Kasumi-1 (cell line): ENCODE data around the gene SURF1.
A peak's percentile ranks its signal among the peaks of the same experiment; 100 is the strongest.

Experiments used
- DNase-seq, 2 experiments: peaks; one replicate each; lab custom pipeline; 2025; lab: John Stamatoyannopoulos, UW

Gene SURF1

DNA sequence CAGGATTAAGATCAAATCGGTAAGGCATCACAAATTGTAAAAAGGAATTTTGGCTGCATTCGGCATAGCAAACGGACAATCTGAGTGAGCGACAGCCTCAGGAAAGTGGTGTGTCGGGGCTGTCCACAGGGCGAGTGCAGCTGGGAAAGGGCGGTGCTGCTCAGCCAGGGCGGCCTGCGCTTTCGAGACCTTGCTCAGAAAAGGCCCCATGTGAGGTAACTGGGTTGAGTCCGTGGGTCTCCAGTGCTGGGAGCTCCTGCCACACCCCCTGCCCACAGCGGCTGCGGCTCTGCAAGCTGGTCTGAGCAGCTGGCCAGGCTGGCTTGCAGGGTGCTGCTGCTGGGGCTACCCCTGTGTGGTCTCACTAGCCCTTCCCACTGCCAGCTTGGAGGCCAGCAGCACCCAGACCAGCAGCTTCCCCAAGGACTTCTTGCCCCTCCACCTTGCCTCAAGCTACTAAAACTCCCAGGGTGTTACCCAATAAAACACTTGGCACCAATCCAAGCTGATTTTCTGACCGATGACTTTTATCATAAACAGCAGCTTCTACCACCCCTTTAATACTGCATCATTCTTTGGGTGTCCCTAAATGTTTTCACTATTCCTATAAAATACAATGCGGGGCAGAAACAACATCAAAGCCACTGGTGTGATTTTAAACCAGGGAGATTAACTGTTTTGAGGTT lies 6.2 kb upstream of the SURF1 start:
- no peak for DNase-seq

DNA sequence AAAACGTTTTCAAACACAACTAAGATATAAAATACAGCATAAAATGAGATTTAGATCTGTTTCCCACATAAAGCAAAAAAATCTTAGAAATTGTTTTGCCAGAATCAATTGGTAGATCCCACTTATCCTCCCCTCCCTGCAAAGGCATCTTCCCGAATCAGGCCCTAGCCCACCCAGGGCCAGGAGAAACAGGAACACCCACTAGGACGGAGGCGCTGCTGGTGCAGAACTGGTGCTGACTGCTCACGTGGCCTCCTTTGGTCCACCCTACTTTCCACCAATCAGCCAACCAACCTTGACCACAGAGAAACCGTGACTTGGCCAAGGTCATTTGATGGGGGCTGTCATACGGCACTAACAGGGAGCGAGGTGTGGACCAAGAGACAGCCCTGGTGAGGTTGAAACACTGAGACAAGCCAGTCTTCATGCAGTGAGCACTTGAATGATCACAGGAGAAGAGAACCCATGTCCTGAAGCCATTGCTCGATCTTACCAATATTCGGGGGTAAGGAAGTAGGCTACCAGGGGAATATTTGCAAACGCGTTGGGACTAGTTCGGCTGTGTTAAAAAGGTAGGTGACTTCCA lies 5.3 kb upstream of the SURF1 start:
- DNase-seq: no peak

DNA sequence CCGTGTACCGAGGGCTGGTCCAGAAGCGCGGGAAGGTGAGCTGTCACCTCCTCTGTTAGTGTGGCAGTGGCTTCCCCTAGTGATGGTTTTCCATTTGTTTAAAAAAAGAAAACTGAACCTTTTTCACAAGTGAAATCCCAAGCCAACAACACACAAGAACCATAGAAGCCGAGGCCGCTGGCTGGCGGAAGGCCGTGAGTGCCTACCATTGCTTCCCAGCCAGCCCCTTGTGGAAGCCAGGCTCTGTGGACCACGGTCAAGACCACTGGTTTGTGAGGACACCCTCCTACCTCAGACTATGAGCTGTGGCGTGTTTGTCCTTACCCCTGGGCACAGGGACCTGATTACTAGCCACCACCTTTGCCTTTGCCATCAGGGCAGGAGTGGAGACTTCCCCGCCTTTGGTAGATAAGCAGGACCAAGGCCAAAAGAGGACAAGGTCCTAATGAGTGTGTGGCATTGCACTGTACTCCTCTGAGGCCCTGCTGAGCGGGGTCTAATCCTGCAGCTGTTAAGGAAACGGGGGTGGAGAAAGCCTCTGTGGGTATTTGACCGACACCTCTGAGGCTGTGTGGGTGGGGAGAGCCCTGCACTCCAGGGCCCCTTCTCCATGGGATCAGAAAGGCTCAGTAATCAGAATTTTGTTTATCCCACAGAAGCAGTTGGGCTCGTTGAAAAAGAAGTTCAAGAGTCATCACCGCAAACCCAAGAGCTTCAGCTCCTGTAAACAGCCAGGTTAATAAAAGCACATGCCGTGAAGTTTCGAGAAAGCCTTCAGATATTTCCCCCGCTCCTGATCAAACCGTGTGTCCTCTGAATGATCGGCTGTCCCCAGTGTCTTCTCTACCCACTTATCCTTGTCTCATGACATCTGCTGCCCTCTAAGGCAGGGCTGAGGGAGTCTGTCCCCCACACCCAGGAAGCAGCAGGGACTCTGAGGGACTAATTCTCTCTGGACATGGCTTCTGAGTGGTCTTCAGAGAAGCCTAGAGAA lies 4.4 kb upstream of the SURF1 start:
- DNase-seq: no peak

DNA sequence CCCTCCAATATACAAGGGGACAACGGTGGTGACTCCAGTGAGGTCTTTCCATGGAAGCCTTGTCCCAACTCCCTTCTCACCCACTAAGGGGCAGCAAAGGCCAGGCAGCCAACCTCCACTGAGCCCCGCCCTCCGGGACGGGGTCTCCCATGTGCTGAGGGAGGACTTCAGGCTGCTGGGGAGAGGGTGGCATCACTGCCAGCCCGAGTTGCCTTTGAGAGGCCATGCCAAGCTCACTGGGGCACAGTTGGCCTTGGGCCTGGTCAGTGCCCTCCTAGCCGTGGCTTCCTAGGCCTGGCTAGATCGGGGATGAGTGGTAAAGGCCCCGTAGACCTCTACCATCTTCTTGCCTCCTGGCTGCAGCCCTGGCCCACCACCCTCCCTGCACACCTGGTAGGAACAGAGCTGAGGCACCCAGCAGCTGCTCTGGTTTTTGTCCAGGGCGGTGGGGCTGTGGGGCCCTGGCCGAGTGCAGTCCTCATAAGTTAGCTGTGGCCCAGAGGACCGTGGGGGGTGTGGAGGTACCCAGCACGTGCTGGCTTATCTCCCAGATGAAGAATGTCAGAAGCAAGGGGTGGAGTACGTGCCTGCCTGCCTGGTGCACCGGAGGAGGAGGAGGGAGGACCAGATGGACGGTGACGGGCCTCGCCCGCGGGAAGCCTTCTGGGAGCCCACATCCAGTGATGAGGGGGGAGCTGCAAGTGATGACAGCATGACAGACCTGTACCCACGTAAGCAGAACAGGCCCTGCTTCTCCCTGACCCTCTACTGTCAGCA lies 3.3 kb upstream of the SURF1 start:
- peak; percentile 17 for DNase-seq

DNA sequence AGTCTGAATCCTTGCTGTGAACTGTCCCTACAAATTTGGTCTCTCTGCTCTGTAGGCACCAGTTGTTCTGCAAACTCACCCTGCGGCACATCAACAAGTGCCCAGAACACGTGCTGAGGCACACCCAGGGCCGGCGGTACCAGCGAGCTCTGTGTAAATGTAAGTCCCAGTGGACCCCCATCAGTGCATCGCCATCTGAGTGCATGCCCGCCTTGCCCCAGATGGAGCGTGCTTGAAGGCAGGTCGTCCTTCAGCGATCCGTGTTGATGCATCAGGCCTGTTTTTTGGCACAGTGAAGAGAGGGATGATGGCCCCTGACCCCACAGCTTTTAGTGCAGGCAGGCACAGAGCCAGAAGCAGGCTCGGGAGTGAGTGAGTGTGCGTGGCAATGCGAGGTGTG lies 1.4 kb upstream of the SURF1 start:
- no peak for DNase-seq

DNA sequence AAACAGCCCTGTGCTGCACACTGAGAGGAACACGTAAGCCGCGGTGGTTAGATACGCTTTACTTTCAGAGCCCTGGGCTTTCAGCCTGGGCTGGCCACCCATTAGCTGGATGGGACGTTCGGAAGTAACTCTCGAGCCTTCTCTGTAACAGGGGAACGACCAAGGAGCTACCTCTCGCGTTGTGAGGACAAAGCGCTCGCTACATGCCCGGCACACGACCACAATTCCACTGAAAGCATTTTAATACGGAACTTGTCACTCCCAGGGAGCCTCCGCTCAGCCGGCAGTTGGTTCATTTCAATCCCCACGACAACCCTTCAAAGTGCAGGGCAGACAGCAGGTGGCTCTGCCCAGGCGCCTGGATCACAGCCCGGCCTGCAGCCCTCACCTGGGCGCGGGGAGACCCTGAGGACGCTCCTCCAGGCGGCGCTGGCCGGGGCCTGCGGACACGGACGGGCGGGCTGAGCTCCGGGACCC lies 368 bp downstream of the SURF1 start:
- peak in 1 of 2 experiments; percentile 27 for DNase-seq

DNA sequence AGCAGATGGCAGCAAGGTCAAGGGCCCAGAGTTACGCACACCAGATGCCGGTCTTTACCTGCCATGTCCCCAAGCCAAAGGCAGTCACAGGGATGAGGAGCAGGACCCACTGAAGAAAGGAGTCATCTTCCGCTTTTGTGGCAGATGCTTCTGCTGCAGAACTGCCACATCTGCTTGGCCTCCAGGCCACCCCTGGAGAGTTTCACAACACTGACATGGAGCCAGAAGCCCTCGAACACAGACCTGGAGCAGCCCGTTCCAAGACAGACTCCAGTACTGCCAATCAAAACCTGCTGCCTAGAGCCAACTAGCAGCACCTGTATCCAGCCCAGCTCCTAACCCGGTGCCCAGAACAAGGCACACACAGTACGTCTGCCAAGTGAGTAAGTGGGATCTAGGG lies 1.5 kb downstream of the SURF1 start:
- no peak for DNase-seq

DNA sequence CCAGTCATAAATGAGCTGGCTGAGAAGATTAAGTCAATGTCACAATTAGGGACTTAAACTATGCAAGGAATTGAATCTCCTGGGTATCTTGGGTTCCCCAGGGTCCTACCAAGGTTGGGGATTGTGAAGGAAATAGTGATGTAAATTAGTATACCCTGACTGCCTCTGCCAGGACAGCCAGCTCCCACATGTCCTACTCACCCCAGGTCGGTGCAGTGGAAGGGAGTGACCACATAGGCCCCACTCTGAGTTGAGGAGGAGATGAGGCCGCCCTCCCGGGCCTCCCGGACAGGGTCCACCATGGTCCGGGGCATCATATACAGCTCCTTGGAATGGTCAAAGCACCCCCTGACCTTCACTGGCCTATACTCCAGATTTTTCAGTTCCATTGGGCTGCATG lies 2.7 kb downstream of the SURF1 start:
- no peak for DNase-seq

DNA sequence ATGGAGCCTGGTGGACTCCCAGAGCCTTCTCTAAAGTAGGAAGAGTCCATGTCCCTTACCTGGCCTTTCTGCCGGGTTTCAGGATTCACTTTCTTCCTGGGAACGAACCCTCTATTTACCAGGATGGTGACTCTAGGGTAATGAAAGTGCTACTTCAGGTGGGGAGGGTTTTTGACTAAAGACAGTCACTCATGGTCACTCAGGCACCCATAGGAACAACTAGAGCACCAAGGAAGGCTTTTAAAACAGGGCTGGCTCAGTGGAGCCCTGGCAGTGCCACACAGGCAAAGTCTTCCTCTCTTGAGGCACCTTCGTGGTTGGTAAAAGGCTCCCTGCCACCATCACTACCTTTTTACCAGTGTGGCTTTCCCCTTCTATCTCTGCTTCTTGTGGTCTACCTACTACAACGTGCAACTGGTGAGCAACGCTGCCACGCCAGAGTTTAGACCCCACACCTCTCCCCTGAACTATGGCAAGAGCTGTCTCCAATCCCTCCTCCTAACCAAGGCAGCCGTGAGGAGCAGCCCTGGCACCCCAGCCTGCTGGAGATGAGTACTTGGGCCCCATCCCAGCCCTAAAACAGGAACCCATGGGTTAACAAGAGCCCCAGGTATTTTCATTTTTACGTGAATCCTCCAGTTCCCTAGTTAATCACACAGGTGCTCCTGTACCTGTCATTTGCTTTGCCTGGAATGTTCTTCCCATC lies 3.5 kb downstream of the SURF1 start:
- no peak for DNase-seq

DNA sequence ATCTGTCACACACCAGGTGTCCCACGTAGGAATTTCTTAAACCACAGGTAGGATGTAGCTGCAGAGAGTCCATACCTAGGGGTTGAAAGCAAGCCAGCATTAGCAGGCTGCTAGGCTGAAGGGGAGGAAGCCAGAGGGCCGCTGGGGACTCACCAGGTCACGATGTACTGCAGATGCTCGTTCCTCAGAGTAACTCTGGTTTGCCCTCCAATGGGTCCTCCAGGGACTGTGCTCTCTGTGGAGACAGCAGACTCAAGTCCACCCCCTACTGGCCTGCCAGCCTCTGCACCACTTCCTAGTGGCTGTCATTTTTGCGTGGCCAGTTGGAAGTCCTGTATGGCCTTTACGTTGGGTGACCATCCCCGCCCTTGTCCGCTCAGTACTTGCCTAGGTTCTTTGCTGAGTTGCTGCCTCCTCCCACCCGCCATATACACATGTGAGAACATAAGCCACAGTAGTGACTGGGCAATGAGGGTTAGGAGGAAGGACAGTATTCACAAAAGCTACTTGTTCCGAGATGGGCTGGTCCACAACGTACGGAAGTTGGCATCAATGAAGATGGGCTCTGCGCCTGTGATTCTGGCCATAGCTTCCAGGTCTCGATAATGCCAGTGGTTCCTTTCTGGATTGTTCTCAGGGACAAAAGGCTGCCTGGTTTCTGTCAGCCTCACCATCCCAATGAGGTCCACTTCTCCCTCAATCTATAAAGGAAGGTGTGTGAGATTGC lies 4.2 kb downstream of the SURF1 start:
- peak; percentile 79 to 80 for DNase-seq

DNA sequence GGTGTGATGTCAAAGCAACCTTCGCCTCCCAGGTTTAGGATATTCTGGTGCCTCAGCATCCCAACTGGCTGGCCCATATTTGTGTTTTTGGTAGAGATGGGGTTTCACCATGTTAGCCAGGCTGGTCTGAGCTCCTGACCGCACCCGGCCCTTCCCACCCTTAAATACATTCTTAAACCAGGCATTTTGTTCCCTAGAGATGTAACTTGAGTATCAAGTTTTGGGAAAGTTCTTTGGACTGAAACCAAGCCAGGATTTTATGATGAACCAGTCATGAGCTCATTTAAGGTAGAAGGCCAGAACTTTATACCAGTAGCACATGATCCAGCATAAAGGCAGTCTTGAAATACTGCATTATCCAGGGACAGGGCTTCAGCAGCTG lies 4.8 kb downstream of the SURF1 start:
- DNase-seq: no peak

DNA sequence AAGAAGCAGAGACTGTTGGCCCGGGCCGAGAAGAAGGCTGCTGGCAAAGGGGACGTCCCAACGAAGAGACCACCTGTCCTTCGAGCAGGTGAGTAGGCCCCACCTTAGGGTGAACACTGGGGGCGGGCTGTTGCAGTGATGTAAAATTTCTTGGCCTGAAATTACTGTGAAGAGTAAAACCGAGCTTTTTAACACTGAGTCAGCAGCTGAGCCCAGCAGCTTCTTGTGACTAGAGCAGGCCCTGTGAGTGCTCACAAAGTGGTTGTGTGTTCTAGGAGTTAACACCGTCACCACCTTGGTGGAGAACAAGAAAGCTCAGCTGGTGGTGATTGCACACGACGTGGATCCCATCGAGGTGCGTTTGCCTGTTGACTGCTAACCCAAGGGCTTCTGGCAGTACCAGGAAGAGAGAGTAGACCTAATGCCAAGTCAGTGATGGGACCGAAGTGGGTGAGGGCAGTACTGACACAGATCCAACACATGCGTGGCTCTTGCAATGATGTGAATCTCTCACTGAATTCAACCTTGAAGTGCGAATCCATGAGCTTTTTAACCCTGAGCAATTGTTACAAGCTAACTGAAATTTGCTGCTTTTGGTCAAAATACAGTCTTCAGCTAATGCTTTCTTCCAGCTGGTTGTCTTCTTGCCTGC lies 6.2 kb downstream of the SURF1 start:
- DNase-seq: no peak

DNA sequence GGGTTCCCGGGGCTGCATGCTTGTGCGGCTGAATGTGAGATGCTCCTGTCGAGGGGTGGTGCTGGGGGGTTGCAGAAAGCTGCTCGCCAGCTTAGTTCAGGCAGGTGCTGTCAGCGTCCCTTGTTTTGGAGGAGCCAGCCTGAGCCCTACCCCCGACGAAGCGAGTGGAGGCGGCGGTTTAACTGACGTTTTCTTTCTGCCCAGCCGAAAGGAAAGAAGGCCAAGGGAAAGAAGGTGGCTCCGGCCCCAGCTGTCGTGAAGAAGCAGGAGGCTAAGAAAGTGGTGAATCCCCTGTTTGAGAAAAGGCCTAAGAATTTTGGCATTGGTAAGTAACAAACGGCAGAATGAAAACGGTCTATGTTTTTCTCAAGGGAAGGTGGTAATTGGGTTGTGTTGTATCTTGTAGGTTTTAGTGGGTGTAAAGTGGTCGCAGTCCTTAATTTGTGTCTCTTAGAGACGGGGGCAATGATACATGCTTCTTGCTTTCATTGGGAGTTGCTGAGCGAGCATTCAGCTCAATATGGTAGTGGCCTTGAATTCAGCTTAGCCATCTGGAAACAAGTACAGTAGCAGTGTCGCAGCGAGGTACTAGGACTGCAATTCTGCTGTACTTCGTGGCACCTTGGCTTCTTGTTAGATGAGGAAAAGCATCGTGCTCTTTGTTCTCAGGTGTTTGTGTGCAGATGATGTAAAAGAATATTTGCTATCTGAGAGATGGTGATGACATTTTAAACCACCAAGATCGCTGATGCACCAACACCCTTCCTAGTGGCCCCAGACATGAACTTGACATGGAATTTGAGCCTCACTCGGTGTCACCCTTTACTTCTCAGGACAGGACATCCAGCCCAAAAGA lies 7.3 kb downstream of the SURF1 start:
- no peak for DNase-seq

DNA sequence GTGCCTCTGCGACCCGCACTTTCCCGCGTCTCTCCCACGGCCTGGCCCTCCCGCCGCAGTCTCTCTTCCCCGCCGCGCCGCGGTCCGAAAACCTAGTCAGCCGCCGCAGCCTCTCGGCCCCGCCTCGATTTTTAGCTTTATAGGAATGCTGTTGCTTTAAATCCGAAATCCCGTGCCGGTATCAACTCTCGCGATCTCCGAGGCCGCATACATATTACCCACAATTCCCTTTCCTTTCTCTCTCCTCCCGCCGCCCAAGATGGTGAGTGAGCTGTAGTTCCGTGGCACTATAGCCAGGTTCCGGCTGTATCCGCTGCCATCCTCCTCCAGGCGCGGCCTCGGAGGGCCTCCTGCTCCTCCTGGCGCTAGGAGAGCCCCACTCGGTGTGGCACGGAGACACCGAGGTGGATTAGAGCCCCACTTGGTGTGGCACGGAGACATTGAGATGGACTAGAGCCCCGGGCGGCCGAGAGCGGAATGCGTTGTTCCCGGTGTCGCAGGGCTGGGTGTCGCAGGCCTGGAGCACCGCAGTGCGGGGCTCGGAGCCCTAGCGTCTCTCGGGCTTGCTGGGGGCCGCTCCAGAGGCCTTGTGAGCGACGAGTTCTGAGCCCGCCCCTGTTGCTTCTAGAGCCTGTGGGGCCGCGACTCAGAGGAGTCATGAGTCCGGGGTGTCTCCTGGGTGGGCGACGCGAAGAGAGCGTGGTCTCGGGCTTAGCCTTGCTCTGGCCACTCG lies 8.1 kb downstream of the SURF1 start, which contains the start of the genes MED22 and RPL7A:
TSS of gene MED22 (minus strand) at position 147 of the 733 bp plus-strand sequence. CDS start 1,469 bp downstream, outside the sequence.
TSS of gene RPL7A (plus strand) at position 234 of the 733 bp plus-strand sequence. CDS start at position 260, 26 bp downstream.
- DNase-seq: peak; percentile 95 to 96

DNA sequence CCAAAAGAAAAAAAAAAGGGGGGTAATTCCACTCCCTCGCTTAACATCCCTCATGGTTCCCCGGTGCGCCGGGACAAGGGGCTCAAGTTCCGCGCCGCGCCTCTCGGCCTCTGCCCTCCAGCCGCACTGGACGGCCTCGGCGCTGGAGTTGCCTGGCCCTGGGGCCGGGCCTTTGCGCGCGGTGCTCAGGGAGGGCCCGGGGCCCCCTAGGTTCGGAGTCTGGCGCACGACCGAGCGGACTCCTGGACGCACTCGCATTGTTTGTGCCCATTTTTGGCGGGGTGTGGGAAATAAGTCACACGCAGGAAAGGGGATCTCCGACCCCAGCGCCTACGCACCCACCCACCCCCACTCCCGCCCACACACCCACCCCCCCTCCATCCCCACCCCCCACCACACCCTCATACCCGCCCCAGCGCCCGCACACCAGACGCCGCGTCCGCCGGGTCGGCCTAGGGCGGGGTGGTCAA lies 8.7 kb downstream of the SURF1 start:
- DNase-seq: peak in 1 of 2 experiments; percentile 27

DNA sequence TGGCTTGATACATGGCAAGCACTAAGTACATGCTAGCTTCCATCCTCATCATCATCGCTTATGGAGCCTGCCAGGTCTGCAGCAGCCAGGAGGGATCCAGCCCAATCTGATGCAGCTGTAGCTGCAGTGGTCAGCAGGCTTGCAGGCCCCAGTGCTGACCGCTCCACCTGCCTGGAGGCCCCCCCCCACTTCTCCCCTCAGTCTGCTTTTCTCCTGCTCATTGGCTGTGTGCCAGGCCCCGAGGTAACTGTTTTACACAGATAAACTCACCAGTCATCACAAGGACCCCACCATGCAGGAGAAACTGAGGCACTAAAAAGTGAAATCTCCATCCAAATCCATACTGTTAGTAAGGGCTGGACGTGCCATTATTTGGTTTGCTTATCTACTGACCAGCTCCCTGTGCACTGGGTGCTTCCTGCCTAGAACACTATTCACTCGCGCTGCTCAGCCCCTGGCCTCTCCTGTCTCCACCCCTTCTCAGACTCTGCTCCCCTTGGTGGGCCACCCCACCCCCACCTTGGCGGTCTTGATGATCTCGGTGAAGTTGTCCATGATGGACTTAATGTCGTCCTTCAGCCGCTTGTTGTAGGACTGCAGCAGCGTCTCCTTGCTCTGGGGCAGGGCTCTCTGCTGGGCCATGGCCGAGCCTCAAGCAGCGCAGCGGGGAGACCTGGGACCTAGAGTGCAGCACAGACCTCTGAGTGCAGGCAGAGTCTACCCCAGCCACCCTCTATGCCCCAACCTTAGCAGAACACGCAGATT lies 10.1 kb downstream of the SURF1 start:
- DNase-seq: no peak

DNA sequence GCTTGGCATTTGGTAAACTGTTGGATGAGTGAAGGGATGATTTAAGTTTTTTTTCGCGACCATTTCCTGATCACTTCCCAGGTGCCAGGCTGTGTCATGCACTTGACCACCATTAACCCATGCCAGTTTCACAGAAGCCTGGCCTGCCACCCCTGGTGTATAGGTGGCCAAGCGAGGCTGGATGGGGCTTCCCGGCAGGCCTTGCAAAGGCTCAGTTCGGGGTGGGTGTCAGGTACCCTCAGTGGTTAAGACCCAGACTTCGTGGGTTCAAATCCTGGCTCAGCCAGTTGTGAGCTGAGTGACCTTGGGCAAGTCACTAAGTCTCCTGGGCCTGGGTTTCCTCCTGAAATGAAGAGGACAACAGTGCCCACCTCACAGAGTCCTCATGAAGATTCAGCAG lies 10.7 kb downstream of the SURF1 start:
- no peak for DNase-seq
